ES-I3 (cell line): ENCODE results near the gene BBS9.

Experiments used
- H3K36me3 ChIP-seq: 2 replicates; pipeline ENCODE4 v1.6.1; 2013; ENCODE audit warnings: mild to moderate bottlenecking, low read length, control low read depth, moderate library complexity; ENCODE audit not compliant: insufficient read depth
- H3K4me1 ChIP-seq: 2 replicates; pipeline ENCODE4 v1.6.1; 2013; ENCODE audit warnings: mild to moderate bottlenecking, control low read depth, low read length; ENCODE audit not compliant: insufficient read depth
- H3K9ac ChIP-seq: 2 replicates; pipeline ENCODE4 v1.6.1; 2013; ENCODE audit warnings: low read depth, mild to moderate bottlenecking, low read length, moderate library complexity
- H3K9me3 ChIP-seq: 2 replicates; pipeline ENCODE4 v1.6.1; 2013; ENCODE audit warnings: mild to moderate bottlenecking, low read length, moderate library complexity; ENCODE audit not compliant: control insufficient read depth, insufficient read depth

BBS9 gene

DNA sequence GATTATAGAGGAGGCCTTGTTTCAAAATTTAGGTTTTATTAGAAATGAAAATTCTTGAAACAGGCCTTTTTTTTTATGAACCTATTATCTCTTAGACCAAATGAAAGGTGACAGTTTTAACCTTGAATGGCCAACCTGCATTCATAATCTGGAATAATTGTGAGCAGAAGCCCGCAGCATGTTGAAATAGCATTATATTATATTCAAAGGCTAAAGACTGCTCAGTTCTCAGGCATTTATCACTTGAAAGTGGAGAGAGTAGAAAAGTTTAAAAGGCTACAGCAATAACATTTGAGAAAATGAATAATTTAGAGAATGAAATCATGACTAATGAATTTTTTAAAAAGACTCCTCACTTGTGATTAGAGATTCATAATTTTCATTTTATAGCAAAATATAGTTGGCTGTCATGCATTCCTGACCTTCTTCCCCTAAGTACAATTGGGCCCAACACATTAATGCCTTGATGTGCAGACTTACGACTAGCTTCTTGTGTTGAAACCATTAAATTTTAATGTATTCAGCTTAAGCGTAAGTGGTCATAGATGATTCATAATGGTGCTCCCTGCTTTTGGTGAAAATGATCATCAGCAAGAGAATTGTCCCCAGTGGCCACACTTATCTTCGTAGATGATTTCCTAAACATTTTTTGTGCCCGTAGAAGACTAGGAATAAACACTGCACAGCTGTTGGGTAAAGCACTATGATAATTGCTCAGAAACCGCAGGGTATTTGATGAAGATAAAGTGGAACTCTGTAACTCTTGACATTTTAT is 429.4 kb downstream of the BBS9 start:
- H3K9ac ChIP-seq: no peak overlapping the region
- H3K4me1 ChIP-seq: no peaks in the 10 kb centered on the region
- H3K36me3 ChIP-seq: peaks cover 7% of the 10 kb centered on the region; the same call in 1 of the 2 replicates
- H3K9me3 ChIP-seq: no peaks in the 10 kb centered on the region

DNA sequence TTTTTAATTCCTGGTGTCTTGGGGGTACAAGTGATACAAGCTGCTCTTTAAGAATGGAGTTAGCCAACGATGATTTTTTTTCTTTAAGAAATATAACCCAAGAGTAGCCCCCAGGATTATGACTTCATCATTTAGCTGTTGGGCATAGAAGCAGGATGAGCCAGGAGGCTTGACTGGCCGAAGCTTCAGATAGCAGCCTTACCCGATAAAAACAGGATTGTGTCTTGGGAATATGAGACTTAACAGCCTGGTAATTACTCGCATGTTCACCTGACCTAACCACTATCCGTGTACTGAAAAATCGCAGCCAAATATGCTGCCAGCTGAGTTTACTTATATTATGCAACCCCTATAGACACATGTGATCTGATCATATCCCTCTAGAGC is 430.0 kb downstream of the BBS9 start:
- no peaks in the 10 kb centered on the region for H3K4me1 ChIP-seq
- H3K9me3 ChIP-seq: no peaks in the 10 kb centered on the region
- peaks cover 7% of the 10 kb centered on the region; the same call in 1 of the 2 replicates for H3K36me3 ChIP-seq
- H3K9ac ChIP-seq: no peak overlapping the region

DNA sequence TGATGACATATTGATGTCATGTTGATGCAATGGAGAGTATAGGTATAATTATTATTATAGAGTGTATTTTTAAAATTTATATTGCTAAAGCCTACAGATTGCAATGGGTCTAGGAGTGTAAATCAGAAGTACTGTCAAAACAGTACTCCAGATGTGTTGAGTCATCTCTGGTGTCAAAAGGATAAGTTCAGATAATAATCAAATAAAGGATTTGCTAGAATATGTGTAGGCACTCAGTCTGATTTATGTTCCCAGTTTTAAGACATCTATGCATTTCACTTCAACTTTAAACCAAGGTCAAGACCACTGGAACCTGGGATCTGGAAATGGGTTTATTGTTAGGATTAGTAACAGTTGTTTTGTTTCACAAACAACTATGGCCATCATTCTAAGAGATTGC is 433.6 kb downstream of the BBS9 start:
- H3K36me3 ChIP-seq: peaks cover 3% of the 10 kb centered on the region; the same call in 1 of the 2 replicates
- no peaks in the 10 kb centered on the region for H3K4me1 ChIP-seq
- no peaks in the 10 kb centered on the region for H3K9me3 ChIP-seq
- no peak overlapping the region for H3K9ac ChIP-seq

DNA sequence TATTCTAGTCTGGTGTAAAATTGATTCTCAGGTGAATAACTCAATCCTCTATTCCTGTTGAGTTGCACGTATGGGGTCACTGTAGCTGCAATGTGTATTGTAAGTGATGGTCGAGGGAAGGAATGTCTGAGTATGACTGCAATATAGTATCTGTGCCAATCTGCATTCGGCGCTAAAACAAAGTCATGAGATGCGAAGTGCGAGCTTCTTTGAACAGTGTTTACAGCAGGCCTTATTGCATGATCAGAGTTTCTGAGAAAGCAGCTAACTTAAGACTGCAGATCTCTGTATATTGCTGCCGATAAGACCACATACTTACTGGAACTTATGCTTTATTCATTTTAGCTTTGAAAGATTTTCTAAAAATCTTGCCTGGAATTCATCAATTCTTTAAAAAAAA is 434.3 kb downstream of the BBS9 start:
- no peaks in the 10 kb centered on the region for H3K9me3 ChIP-seq
- peaks cover 3% of the 10 kb centered on the region; the same call in 1 of the 2 replicates for H3K36me3 ChIP-seq
- no peaks in the 10 kb centered on the region for H3K4me1 ChIP-seq
- H3K9ac ChIP-seq: no peak overlapping the region

DNA sequence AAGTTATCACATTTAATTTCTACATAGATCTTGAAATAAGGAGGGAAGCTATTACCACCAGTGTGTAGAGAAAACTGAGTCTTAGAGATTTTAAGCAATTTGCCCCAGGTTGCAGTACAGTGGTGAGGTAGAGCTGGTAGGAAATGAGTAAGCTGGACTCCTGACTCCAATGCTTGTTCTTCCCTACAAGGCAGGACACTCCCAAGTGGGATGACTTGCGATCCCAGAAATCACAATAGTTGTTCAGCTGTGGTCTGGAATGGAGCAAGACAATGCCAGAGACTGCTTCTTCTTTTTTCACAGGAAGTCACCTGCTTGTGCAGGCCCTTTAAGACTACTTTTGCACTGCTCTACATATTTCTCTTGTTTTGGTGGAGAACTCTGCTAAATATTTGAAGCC is 448.8 kb downstream of the BBS9 start:
- no peaks in the 10 kb centered on the region for H3K4me1 ChIP-seq
- H3K36me3 ChIP-seq: no peaks in the 10 kb centered on the region; the same call in 1 of the 2 replicates
- no peak overlapping the region for H3K9ac ChIP-seq
- no peaks in the 10 kb centered on the region; the same call in 1 of the 2 replicates for H3K9me3 ChIP-seq

DNA sequence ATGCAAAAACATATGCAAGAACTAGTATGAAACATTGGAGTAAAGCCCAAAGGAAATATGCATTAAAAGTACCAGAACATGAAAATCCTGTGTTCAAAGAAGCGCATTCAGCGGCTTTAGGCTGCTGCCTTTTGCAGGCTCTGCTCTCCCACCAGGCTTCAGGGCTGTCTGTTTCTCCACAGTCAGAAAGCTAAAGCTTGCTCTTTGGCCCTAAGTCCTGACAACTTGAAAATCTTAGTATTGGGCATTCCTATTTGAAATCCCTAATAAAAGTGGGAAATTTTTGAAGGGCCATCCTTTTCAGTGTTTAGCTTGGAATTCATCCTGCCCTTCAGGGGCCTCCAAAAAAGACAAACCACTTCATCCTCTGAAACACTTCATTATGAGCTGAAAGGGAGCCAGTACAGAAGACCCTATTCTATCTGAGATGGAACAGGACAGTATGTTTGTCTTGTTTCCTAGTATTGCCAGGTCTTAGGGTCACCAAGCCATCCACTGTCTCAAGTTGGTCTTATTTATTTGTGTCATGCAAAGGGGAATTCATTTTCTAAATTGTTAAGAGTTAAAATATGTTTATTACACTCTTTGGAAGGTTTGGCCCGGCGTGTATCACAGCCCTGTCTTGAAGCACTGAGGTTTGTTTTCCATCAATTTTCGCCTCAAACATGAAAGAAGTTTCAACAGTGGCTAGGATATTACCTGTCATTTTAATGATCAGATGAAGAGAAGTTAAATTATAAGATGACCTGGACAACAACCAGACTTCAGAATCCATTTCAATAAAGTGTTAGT is 449.7 kb downstream of the BBS9 start:
- no peak overlapping the region for H3K9ac ChIP-seq
- H3K9me3 ChIP-seq: no peaks in the 10 kb centered on the region; the same call in 1 of the 2 replicates
- no peaks in the 10 kb centered on the region for H3K4me1 ChIP-seq
- H3K36me3 ChIP-seq: no peaks in the 10 kb centered on the region; the same call in 1 of the 2 replicates

DNA sequence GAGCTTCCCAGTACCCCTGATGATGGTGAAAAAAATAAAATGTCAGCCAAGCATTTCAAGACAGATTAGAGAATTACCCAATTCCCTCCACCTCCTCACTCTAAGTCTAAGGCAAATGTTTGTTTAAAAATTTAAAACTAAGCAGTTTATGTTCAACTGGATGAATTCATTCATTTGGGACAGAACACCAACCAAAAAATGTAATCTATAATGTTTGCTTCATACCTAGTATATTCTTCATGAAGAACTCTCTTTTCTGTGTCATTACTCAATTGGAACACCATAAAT is 450.3 kb downstream of the BBS9 start:
- no peak overlapping the region for H3K9ac ChIP-seq
- H3K4me1 ChIP-seq: no peaks in the 10 kb centered on the region
- H3K9me3 ChIP-seq: no peaks in the 10 kb centered on the region; the same call in 1 of the 2 replicates
- no peaks in the 10 kb centered on the region; the same call in 1 of the 2 replicates for H3K36me3 ChIP-seq

DNA sequence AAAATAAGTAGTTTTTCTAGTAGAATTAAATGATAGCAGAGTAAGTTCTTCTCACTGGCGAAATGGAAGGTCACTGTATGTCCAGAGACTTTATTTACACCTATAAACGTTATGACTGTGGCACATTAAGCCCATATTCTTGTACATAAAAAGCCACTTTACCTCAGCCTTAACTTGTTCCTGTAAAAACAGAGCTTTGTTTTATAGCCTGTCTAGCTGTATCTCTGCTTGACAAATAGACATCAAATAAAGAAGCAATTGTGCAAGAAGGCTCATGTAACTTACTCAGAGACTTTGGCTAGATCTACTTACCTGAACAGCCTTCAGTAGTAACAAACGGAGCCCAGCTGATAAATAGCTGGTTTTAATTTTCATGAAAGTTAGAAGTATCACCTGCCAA is 451.9 kb downstream of the BBS9 start:
- Histone ChIP-seq H3K36me3 (no peaks in the 10 kb centered on the region), H3K9ac (no peak overlapping the region), H3K9me3 (no peaks in the 10 kb centered on the region), H3K4me1 (no peaks in the 10 kb centered on the region)

DNA sequence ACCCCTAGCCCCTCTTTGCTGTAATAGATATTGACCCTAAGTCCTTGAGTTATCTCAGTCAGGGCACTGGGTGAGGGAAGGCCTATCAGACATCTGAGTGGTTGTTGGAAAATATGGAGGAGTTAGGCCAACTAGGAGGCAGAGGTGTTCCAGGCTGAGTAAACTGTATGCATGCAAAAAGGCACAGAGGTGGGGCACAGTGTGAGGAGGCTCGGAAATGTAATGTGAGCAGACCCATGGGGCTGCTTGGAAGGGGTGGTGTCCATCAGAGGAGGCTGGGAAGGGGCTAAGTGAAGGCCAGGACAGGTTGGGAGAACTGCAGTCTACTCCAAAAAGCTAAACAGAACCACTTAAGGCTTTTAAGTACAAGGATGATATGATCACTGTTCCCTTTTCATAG is 452.7 kb downstream of the BBS9 start:
- Histone ChIP-seq H3K4me1 (no peaks in the 10 kb centered on the region), H3K36me3 (no peaks in the 10 kb centered on the region), H3K9ac (no peak overlapping the region), H3K9me3 (no peaks in the 10 kb centered on the region)

DNA sequence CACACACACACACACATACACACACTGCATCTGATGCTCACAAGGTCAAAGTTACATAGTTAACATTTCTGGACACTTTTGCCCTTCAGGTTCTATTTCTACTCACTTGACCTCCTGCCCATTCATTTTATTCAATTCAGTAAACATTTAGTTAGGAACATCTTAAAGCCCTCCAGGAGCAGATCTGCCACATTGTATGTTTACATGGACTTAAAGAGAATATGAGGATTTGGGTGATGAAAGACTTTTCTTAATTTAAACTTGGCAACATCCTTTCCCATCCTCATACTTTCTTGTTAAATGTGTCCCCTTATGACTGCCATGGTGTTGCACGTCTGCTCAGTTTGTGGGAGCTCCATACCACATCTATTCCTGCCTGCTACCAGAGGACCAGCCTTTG is 453.2 kb downstream of the BBS9 start:
- no peaks in the 10 kb centered on the region for H3K9me3 ChIP-seq
- no peaks in the 10 kb centered on the region for H3K36me3 ChIP-seq
- no peaks in the 10 kb centered on the region for H3K4me1 ChIP-seq
- H3K9ac ChIP-seq: no peak overlapping the region

DNA sequence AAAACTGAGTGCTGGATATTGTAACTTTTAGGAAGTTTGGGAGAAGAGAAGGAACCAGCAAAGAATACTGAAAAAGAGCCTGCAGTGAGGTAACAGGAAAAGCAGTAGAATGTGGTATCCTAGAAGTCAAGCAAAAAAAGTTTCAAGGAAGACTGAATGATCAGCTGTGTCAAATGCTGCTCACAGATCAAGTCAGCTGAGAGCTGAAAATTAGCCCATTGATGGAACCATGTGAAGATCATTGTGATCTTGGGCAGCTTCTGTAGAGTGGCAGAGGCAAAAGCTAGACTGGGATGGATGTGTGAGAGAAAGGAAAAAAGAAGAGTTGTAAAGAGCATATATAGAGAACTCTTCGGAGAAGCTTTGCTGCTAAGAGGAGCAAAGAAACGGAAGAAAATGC is 460.5 kb downstream of the BBS9 start:
- Histone ChIP-seq H3K36me3 (no peaks in the 10 kb centered on the region; the same call in 1 of the 2 replicates), H3K4me1 (peaks cover 4% of the 10 kb centered on the region; the same call in 1 of the 2 replicates), H3K9me3 (no peaks in the 10 kb centered on the region), H3K9ac (no peak overlapping the region)

DNA sequence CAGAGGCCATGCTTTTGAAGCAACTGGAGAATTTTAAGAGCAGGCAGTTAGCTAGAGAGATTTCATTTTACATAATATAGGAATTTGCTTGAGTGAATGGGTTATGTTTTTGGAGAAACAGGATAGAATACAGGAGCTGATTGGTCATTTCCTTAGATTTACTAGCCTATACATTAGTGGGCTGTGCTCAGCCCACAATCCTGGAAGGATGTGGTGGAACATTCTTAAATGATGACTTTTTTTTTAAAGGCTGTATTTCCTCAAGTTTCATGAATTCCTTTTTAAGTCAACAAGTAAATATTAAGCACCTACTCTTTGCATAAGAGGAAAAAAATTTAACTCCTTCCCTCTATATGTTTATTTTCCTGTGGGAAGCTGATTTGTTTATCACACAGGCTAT is 461.6 kb downstream of the BBS9 start:
- H3K9me3 ChIP-seq: no peaks in the 10 kb centered on the region
- H3K9ac ChIP-seq: no peak overlapping the region
- peaks cover 4% of the 10 kb centered on the region; the same call in 1 of the 2 replicates for H3K4me1 ChIP-seq
- H3K36me3 ChIP-seq: no peaks in the 10 kb centered on the region; the same call in 1 of the 2 replicates

DNA sequence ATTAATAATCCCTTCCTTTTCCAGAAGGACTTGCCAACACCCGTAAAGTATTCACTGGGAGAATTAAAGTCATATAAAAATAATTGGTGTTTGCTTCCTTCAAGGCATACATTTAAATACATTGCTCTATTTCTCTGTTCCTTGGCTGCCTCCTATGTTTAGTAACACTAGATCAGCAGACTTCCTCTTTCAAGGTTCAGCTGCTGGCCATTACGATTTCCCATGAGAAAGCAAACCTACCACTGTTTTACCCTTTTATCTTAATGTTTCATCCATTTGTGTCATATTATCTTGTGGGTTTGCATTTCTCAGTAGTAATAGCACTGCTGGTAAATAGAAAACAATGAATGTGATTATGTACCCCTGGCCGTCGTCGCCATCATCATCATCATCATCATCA is 462.1 kb downstream of the BBS9 start:
- Histone ChIP-seq H3K9ac (no peak overlapping the region), H3K9me3 (no peaks in the 10 kb centered on the region), H3K36me3 (no peaks in the 10 kb centered on the region; the same call in 1 of the 2 replicates), H3K4me1 (peaks cover 4% of the 10 kb centered on the region; the same call in 1 of the 2 replicates)

DNA sequence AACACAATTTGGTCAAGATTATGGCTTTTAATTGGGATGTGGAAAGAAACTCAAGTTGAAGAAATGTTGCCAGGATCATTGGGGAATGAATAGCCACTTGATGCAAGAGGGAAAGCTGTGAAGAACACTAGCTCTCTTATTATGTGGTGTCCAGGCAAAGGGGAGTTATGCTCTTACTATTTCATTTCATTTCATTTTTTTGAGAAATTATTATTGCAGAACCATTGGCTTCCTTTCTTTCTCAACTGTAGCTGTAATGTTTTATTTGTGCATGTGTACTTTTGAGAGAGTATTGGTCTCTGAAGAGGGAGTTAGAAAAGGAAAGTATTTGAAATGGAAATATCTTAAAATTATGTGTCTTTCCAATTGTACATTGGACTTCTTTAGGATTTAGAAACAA is 463.4 kb downstream of the BBS9 start:
- Histone ChIP-seq H3K36me3 (no peaks in the 10 kb centered on the region; the same call in 1 of the 2 replicates), H3K9ac (no peak overlapping the region), H3K9me3 (no peaks in the 10 kb centered on the region), H3K4me1 (peaks cover 4% of the 10 kb centered on the region; the same call in 1 of the 2 replicates)

DNA sequence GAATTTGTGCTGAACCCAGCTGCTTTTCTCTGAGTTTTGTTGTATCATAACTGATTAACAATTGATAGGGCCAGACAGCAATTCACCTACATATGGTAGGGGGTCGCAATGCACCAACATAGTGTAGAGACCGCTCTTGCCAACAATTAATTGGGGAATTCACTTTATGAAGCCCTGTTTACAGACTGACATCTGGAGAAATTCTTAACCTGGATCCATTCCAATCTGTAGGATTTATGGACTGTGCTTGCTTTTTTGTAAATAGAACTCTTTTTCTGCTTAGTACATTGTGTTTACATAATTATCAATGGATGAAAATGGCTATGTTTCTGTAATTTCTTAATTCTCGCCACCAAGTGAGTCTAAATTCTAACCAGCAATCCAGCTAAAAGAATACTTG is 464.2 kb downstream of the BBS9 start:
- Histone ChIP-seq H3K9me3 (no peaks in the 10 kb centered on the region), H3K4me1 (peaks cover 4% of the 10 kb centered on the region; the same call in 1 of the 2 replicates), H3K9ac (no peak overlapping the region), H3K36me3 (no peaks in the 10 kb centered on the region; the same call in 1 of the 2 replicates)
